ENCODE measurements around the gene HOXC9.

Gene HOXC9

GRCh38 chr12:54051026-54051842 is 51.3 kb downstream of the HOXC9 start:
- no peak for DNase-seq (ENCODE audit: low read depth in 1 of 2, low spot score in 1 of 2)

- DNase-seq (ENCODE audit: low read depth in 1 of 2, low spot score in 1 of 2): no peak
Measured at GRCh38 chr12:54051874-54052437, 52.0 kb downstream of the HOXC9 start.

DNA sequence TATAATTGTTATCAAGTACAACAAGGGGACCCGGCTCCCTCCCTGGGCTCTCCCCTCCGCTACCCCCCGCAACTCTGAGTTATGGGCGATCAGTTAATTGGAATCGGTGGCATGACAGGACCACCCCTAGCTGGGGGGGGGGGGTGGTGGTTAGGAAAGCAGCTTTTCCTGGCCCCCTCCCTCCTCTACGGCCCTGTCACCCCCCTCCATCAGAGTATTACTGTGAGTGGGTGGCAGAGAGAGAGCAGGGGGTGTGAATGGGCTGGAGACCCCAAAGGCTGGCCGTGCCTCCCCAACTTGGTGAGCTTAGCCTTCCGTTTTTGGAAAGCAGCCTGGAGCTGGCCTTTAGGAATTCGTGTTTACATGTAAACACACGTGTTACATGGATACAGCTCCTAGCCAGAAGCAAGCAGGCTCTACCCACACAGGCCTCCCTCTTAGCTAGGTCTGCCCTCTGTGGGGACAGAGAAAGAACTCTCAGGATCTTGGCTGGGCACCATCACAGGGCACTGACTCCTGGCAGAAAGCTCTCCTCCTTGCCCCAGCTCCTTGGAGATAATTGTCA is 52.6 kb downstream of the HOXC9 start:
- no peak for DNase-seq (ENCODE audit: low read depth in 1 of 2, low spot score in 1 of 2)
